ENCODE data around the gene SLC38A10.

DNA sequence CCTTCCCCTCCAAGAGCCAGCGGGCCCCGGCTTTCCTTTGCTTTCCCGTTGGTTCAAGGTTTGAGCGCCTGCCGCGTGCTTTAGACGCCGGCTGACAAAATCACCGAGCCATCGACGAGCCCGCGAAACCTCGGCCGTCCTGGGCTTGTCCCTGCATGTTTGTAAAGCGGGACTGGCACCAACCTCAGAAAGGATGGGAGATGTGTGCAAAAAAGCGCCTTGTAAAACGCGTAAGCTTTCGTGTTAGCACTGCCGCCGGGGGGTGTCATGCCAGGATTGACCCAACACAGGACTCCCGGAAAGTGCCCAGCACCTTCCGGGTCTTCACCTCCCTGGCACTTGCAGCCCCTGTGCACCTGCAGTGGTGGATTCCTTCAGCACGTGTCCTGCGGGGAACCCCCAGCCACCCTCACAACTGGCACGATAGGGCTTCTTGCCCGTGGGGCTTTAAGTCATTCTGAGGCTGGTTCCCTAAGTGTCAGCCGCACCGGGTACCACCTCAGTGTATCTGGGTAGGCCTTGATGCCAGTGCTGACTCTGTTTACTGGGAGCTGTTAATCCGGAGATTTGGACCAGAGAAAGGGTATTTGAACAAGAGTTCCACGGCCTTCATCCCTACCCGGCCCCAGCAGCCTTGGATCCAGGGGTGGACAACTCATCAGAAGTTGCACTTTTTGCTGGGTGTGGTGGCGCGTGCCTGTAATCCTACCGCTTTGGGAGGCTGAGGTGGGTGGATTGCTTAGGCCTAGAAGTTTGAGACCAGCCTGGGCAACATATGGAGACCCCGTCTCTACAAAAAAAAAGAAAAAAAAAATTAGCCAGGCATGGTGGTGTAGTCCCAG, 55.2 kb downstream of the SLC38A10 start:
- TF ChIP-seq, protein P1, sequence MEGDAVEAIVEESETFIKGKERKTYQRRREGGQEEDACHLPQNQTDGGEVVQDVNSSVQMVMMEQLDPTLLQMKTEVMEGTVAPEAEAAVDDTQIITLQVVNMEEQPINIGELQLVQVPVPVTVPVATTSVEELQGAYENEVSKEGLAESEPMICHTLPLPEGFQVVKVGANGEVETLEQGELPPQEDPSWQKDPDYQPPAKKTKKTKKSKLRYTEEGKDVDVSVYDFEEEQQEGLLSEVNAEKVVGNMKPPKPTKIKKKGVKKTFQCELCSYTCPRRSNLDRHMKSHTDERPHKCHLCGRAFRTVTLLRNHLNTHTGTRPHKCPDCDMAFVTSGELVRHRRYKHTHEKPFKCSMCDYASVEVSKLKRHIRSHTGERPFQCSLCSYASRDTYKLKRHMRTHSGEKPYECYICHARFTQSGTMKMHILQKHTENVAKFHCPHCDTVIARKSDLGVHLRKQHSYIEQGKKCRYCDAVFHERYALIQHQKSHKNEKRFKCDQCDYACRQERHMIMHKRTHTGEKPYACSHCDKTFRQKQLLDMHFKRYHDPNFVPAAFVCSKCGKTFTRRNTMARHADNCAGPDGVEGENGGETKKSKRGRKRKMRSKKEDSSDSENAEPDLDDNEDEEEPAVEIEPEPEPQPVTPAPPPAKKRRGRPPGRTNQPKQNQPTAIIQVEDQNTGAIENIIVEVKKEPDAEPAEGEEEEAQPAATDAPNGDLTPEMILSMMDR (IDR thresholded peaks at IDR 0.05): no peak
- no peak for TF ChIP-seq POLR2A (IDR thresholded peaks at IDR 0.05)
